ENCODE data around the gene HDAC3. TPM values are rescaled to one million over a fixed set of nuclear protein-coding genes. Genes with fewer than 3 reads are reported as not detected.

The HDAC3 gene
- polyA plus RNA-seq, 3 donors: 80.5 to 103 (median 82.3) TPM

DNA sequence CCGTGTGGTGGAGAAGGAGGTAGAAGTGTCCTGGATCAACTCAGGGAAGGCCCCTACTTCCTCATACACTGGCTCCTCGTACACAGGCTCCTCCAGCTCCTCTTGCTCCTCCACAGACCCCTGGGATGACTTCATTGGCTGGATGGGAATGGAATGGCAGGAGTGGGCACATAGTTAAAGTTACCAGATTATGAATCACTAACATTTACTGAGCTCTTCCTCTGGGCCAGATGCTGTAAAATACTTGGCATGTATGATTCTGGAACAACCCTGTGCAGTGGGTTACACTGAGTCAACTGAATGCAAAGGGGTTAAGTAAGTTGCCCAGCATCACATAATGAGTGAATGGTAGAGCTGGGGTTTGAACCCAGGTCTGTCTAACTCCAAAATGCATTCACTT is 17.6 kb upstream of the HDAC3 start:
- Histone ChIP-seq H3K4me3 (replicated peaks in 1 of 3; ENCODE audit: low read depth in 2 of 3, low read length in 3 of 3) (no peak overlapping the region), H3K36me3 (replicated peaks in 1 of 2; ENCODE audit: control insufficient read depth in 1 of 2, insufficient read depth in 2 of 2, low read length in 2 of 2) (peaks cover 43 to 56% of the 10 kb centered on the region in 2 donors), H3K4me2 (replicated peaks; ENCODE audit: extremely low read depth, low read length, poor library complexity, severe bottlenecking) (no peak overlapping the region), H3K9ac (ENCODE audit: insufficient read depth, low read length, poor library complexity, severe bottlenecking) (no peak overlapping the region), H3K27me3 (ENCODE audit: control insufficient read depth in 2 of 2, insufficient read depth in 2 of 2, low read length in 2 of 2) (no peaks in the 10 kb centered on the region), H3K4me1 (ENCODE audit: control insufficient read depth in 1 of 2, insufficient read depth in 2 of 2, low read length in 2 of 2) (peaks cover 13 to 20% of the 10 kb centered on the region in 2 donors), H2AFZ (ENCODE audit: insufficient read depth, low read depth, low read length, poor library complexity, severe bottlenecking) (no peak overlapping the region), H4K20me1 (ENCODE audit: insufficient read depth, low read length) (no peaks in the 10 kb centered on the region), H3K9me3 (replicated peaks in 1 of 2; ENCODE audit: control insufficient read depth in 1 of 2, insufficient read depth in 1 of 2, low read length in 2 of 2) (no peaks in the 10 kb centered on the region), H3K79me2 (ENCODE audit: insufficient read depth, low read length) (no peaks in the 10 kb centered on the region), H3K27ac (ENCODE audit: low read depth in 1 of 2, low read length in 2 of 2) (no peak overlapping the region)
- Mint-ChIP-seq H3K27me3 (ENCODE audit: low read depth in 3 of 3) (peaks cover 0 to 2% (median 2%) of the 10 kb centered on the region in 3 donors), H3K36me3 (peaks cover 60% of the 10 kb centered on the region in 2 donors), H3K4me1 (peaks cover 21% of the 10 kb centered on the region), H3K27ac (no peak overlapping the region), H3K4me3 (no peak overlapping the region), H3K9me3 (peaks cover 0 to 2% (median 0%) of the 10 kb centered on the region in 7 donors)
- intact Hi-C loops (cut with micrococcal nuclease): no loop called here
- TF ChIP-seq, protein P1, sequence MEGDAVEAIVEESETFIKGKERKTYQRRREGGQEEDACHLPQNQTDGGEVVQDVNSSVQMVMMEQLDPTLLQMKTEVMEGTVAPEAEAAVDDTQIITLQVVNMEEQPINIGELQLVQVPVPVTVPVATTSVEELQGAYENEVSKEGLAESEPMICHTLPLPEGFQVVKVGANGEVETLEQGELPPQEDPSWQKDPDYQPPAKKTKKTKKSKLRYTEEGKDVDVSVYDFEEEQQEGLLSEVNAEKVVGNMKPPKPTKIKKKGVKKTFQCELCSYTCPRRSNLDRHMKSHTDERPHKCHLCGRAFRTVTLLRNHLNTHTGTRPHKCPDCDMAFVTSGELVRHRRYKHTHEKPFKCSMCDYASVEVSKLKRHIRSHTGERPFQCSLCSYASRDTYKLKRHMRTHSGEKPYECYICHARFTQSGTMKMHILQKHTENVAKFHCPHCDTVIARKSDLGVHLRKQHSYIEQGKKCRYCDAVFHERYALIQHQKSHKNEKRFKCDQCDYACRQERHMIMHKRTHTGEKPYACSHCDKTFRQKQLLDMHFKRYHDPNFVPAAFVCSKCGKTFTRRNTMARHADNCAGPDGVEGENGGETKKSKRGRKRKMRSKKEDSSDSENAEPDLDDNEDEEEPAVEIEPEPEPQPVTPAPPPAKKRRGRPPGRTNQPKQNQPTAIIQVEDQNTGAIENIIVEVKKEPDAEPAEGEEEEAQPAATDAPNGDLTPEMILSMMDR (IDR thresholded peaks at IDR 0.05): no peak
- DNase-seq: no peak
- no CpG with 5 or more reads among the region's 2 CpGs for WGBS (ENCODE audit: insufficient coverage)

DNA sequence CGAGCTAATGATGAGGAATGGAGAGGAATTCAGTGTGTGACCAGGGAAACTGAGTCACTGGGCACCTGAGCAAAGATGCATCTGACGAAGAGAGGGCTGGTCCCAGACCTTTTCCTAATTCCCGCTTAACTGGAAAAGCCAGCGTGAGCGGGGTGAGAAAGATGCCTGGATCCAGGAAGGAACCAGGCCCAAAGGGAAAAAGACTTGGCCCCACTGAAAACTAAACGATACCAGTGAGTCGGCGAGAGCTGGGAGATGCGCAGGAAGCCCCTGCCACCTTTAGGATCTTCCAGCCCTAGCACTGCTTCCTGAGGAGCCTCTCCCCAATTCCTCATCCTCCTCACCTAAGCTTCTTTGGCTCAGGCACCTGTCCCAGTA is 15.1 kb upstream of the HDAC3 start:
- peak overlapping the region in 5 of 7 donors; percentile 32 to 94 (median 93) for H3K27ac Mint-ChIP-seq
- Histone ChIP-seq H3K4me1 (ENCODE audit: control insufficient read depth in 1 of 2, insufficient read depth in 2 of 2, low read length in 2 of 2) (peaks cover 13 to 20% of the 10 kb centered on the region in 2 donors), H3K27ac (ENCODE audit: low read depth in 1 of 2, low read length in 2 of 2) (peak overlapping the region in 1 of 2 donors; percentile 65), H3K9me3 (replicated peaks in 1 of 2; ENCODE audit: control insufficient read depth in 1 of 2, insufficient read depth in 1 of 2, low read length in 2 of 2) (no peaks in the 10 kb centered on the region), H3K4me3 (replicated peaks in 1 of 3; ENCODE audit: low read depth in 2 of 3, low read length in 3 of 3) (peak overlapping the region; percentile 78 to 90 (median 90)), H3K27me3 (ENCODE audit: control insufficient read depth in 2 of 2, insufficient read depth in 2 of 2, low read length in 2 of 2) (no peaks in the 10 kb centered on the region), H3K4me2 (replicated peaks; ENCODE audit: extremely low read depth, low read length, poor library complexity, severe bottlenecking) (peak overlapping the region; percentile 98), H3K36me3 (replicated peaks in 1 of 2; ENCODE audit: control insufficient read depth in 1 of 2, insufficient read depth in 2 of 2, low read length in 2 of 2) (peaks cover 45 to 57% of the 10 kb centered on the region in 2 donors), H2AFZ (ENCODE audit: insufficient read depth, low read depth, low read length, poor library complexity, severe bottlenecking) (peak overlapping the region; percentile 97), H3K79me2 (ENCODE audit: insufficient read depth, low read length) (no peaks in the 10 kb centered on the region), H3K9ac (ENCODE audit: insufficient read depth, low read length, poor library complexity, severe bottlenecking) (peak overlapping the region; percentile 66), H4K20me1 (ENCODE audit: insufficient read depth, low read length) (no peaks in the 10 kb centered on the region)
- peaks cover 27% of the 10 kb centered on the region for H3K4me1 Mint-ChIP-seq
- peaks cover 57 to 58% of the 10 kb centered on the region in 2 donors for H3K36me3 Mint-ChIP-seq
- peaks cover 0 to 2% (median 0%) of the 10 kb centered on the region in 7 donors for H3K9me3 Mint-ChIP-seq
- peaks cover 0 to 2% (median 2%) of the 10 kb centered on the region in 3 donors for H3K27me3 Mint-ChIP-seq (ENCODE audit: low read depth in 3 of 3)
- H3K4me3 Mint-ChIP-seq: peak overlapping the region; percentile 99 to 100
- DNase-seq: no peak
- intact Hi-C loops (cut with micrococcal nuclease): loop anchor here in 1 of 2 donors (2.0 kb wide), 1 partner anchor 17 kb away; no protein-coding TSS in a partner anchor
- 54% methylated on average over 9 of the region's 9 CpGs for WGBS (ENCODE audit: insufficient coverage)
- TF ChIP-seq, protein P1 (IDR thresholded peaks at IDR 0.05): no peak

Measured in CD14-positive monocyte (primary cell).